Ureter (tissue), 1 donor: Measurements from ENCODE around the gene ABCC1. TPM values are rescaled to one million over a fixed set of nuclear protein-coding genes. Genes with fewer than 3 reads are reported as not detected.
"Not testable (repeated sequence)": the region's sequence is repeated elsewhere in the genome, so short reads cannot be mapped to it uniquely, and the experiment has no call there.

Source experiments
- DNase-seq: peaks from one replicate; pipeline ENCODE4 v3.0.0-alpha.2; 2020; ENCODE audit warnings: low spot score
- total RNA-seq: library from RNA; stranded (reverse); gene quantifications from one replicate; pipeline ENCODE4 v1.2.4, GENCODE V29; 2023
- donor health status: DM: yes; HTN: yes; CAD: no.

The ABCC1 gene
- total RNA-seq, 1 donor from 2014 or later = 46.9 TPM

DNA sequence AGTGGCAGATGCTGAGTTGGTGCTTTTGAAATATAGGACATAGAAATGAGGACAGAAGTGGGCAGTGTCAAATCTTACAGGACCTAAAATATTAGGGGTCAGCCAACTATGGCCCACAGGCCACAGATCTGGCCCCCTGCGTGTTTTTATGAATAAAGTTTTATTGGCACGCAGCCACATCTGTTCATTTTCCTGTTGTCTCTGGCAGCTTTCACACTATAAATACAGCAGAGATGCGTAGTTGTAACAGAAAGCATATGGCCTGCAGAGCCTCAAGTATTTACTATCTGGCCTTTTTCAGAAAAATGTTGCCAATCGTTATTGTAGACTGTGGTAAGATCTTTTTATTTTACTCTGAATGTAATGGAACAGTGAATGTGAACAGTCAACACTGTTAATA, 191.1 kb downstream of the ABCC1 start:
- no peak for DNase-seq

DNA sequence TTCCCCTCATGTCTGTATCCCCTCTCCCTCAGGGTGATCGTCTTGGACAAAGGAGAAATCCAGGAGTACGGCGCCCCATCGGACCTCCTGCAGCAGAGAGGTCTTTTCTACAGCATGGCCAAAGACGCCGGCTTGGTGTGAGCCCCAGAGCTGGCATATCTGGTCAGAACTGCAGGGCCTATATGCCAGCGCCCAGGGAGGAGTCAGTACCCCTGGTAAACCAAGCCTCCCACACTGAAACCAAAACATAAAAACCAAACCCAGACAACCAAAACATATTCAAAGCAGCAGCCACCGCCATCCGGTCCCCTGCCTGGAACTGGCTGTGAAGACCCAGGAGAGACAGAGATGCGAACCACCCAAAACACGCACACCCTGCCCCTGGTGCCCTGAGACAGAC, 191.7 kb downstream of the ABCC1 start:
- DNase-seq = no peak

DNA sequence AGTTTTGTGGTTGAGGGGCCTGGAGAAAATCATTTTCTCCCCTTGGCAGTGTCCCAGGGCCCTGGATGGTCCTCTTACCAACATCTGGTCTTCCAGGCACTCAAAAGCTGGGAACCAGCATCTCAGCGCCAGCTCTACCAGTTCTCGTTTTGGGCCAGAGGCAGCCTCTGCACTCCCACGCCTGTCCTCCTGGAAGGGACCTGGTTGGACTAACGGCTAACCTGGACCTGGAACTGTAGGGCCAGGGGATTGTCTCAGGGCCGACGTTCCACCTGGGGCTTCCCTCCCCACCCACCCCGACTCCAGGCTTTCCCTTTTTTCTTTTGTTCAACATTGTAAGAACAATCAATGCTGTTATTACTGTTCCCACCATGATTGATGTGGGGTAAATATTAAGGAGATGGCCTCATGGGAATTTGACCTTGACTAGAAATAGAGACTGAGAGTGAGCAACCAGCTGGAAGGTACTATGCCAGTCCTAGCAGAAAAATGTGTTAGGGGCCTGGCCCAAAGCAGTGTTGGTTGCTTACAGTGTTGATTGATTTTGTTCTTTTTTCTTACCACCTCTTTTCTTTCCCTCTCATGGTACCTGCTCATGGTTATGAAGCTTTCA, 192.5 kb downstream of the ABCC1 start:
- no peak for DNase-seq

DNA sequence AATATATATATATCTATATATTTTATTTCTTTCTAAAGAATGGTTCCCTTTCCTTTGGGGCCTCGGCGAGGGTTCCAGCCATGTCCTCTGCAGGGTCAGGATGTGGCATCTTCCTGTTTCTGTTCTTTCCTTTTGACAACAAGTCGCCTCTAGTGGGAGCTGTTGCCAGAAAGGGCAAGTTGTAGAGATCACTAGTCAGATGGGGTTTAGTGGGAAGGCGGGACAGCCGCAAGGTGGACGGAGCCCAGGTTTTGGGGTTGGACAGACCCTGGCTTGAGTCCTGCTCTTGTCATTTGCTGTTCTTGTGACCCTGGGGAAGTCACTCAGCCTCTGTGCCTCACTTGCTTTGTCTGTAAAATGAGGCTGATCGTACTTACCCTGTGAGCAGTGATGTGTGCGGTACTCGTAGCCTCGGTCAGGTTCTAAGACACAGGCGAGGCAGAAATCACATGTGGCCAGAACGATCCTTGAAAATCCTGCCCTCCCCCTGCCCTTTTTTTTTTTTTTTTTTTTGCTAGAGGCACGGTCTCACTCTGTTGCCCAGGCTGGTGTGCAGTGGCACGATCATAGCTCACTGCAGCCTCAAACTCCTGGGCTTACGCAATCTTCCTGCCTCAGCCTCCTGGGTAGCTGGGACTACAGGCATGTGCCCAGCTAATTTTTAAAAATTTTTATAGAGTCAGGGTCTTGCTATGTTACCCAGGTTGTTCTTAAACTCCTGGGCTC, 193.8 kb downstream of the ABCC1 start:
- no peak for DNase-seq

DNA sequence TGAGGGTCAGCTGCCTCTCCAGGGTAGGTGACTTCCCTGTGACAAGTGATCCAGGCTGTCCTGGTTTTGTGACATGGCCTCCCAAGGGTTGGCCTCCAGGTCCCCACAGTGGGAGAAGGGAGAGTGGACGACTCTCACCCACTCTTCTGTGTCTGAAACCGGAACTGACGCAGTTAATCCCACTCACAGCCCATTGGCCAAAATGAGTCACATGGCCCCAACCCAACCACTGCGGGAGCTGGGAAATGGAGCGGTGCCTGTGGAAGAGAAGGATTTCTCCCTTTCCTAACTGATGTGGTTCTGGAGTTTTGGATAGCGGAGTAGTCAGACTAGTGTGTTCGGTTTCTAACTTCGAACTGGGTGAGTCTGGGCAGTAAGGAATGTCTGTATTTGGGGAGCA, 194.5 kb downstream of the ABCC1 start:
- DNase-seq = no peak

DNA sequence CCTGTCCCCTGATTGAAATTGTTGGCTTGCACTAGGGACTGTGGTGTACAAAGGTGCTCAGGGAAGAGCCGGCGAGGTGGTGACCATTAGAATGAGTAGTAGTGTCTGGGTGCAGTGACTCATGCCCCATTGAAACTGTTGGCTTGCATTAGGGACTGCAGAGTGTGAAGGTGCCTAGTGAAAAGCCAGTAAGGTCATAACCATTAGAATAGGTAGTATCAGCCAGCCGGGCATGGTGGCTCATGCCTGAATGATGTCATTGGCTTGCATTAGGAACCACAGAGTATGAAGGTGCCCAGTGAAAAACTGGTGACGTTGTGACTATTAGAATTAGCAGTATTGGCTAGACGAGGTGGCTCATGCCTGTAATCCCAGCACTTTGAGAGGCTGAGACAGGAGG, 195.0 kb downstream of the ABCC1 start:
- no peak for DNase-seq

DNA sequence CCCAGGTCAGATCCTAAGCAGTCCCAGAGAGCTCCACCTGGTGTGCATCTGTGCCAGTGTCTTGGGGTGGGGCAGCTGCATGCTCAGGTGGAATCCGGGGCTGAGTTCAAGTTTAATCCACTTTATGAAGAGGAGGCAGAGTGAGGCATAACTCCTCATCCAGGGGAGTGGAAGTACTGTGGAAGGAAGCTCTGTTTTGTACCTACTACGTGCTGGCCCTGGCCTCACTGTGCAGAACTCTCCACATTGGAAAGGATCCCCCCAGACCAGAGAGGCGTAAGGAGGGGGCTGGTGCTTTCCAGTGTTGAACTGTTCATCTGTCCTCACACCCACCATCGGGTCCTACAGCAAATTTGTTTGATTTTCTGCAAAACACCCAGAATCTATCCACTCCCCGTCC, 195.9 kb downstream of the ABCC1 start:
- no peak for DNase-seq

DNA sequence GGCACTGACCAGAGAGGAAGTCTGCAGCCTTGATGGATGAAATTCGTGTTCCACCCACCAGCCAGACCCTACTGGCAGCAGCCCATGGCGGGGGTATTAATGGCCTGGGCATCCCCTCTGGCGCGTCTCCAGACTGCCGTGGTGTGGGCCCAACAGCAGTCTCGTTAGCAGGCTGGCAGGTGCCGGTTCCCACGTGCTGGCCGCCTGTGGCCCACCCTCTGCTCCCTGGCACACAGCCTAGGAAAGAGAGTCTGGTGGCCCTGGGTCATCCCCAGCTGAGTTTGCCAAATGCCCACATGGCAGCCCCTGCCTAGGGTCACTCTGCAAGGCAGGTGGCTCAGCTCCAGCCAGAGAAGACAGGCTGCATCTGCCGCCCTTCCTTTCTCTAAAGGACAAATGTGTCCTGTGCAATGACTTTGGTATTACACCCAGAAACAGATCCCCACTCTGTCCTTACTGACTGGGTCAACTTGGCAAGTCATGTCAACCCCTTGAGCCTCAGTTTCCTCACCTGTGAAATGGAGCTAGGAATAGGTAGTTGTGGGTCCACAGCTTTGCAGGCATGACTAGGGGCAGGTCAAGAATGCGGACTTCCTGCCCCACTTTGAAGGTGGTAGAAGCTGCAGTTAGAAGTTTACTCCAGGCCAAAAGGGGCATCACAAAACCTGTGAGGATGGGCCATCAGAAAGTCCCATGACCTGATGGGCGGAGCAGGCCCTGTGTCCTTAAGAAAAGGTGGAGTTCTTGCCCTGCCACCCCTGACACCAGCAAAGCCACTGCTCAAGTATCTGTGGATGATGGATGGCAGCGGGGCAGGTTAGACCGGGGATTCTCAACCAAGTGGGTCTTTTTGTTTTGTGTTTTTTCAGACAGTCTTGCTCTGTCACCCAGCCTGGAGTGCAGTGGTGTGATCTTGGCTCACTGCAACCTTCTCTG, 197.2 kb downstream of the ABCC1 start:
- no peak for DNase-seq

DNA sequence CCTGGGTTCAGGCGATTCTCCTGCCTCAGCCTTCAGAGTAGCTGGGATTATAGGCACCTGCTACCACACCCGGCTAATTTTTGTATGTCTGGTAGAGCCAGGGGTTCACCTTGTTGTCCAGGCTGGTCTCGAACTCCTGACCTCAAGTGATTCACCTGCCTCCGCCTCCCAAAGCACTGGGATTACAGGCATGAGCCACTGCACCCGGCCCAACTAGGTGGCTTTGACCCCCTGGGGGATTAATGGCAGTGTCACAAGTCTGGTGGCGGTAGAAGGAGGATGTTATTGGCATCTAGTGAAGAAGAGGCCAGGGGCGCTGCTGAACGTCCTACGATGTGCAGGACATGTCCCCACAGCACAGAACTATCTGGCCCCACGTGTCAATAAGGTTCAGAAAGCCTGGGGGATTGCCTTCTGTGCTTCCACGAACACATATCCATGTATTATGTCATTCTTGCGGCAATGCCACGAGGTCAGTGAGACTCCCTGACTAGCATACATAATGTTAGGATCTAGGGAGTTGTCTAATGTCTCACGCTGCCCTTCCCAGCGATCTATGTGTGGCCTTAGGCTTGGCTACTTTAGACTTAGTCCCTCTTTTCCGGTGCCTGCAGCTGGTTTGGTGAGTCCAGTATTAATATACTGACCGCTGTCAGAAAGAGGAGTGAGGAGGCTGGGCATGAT, 198.0 kb downstream of the ABCC1 start:
- no peak for DNase-seq

DNA sequence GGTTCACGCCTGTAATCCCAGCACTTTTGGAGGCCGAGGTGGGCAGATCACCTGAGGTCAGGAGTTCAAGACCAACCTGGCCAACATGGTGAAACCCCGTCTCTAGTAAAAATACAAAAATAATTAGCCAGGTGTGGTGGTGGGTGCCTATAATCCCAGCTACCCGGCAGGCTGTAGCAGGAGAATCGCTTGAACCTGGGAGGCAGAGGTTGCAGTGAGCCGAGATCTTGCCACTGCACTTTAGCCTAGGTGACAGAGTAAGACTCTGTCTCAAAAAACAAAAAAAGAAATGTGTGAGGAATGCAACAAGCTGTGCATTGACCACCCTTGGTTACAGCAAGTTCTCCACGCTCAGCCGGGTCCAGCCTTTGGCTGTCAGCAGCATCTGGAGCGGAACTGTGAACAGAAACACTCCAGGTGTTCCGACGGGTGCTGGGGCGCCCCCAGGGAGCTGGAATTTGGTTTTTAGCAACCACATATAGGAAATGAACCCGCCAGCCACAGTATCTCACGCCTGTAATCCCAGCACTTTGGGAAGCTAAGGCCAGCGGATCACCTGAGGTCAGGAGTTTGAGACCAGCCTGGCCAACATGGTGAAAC, 198.7 kb downstream of the ABCC1 start:
- DNase-seq = not testable (repeated sequence)

DNA sequence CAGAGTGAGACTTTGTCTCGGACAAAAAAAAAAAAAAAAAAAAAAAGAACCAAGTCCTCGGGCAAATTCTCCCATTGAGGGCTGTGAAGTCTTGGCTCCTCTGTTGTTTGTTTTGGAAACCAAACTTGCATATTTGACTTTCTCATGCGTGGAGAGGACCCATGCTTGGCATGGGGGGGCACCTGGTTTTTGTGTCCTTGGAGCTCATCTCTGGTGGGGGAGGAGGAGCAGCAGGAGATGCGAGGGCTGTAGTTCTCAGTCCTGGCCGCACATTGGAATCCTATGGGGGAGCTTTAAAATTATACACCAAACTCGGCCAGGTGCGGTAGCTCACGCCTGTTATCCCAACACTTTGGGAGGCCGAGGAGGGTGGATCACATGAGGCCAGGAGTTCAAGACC, 199.3 kb downstream of the ABCC1 start:
- no peak for DNase-seq

DNA sequence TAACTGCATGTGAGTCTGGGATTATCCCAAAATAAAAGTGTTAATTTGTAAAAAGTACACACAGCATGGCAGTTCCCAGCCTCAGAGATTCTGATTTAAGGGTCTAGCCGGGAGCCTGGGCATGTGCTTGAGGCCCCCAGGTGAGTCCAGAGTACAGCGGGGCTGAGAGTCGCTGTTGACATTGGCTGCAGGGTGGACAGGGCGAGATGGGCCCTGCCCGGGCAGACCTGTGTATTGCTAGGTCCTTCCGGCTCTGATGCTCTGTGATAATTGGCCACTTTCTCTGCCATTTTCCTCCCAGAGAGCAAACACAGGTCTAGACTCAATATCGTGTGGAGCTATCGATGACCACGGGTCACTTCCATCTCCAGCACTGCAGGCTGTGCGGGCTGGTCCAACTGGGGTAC, 200.3 kb downstream of the ABCC1 start:
- DNase-seq = no peak

DNA sequence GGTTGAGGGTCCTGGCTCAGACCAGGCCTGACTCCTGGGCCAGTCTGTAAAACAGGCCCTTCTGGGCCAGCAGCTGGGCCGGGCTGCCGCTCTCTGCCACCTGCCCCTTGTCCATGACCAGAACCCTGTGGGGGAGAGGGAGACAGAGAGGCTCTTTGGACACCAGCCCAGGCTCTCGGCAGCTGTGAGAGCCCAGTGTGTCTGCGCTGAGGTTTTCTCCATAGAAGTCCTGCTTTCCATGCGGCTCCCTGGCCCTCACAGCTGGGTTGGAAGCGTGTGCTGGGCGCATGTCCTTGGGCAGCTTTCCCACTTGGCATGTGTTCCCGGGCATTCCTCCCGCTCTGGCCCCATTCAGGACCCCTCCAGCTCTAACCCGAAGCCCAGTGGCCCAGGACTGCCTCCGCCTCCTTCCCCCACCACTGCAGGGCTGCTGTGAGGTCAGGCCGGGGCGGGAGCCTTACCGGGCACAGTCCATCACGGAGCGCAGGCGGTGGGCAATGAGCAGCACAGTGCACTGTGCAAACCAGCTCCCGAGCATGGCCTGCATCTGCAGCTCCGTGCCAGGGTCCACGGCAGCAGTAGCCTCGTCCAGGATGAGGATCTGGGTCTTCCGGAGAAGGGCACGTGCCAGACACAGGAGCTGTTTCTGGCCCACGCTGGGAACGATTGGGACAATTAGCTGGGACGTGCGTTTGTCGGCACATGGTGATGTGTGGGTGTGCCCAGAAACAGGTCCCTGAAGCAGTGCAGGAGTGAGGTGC, 200.9 kb downstream of the ABCC1 start:
- peak; percentile 80 for DNase-seq

DNA sequence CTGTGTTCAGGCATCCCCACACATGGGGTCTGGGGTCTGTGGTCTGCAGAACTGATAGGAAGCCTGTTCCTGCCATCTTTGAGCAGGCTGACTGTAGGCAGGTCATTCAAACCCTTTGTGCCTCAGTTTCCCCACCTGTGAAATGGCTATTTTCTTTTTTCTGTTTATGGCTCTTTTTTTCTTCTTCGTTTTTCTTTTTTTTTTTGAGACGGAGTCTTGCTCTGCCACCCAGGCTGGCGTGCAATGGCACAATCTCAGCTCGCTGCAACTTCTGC, 201.4 kb downstream of the ABCC1 start:
- no peak for DNase-seq

DNA sequence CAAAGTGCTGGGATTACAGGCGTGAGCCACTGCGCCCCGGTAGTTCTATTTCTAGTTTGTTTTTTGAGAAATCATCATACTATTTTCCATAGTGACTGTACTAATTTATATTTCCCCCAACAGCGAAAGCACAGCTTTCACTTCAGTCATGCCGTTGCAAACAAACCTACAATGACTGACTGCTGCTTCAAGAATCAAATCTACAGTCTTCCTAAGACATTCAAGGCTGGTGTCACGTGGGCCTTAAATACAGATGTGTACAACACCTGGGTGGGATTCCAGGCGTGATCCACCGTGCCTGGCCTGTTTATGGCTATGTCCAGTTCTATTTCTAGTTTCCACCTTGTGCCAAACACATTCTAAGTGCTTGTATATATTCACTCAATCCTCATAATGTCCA, 201.9 kb downstream of the ABCC1 start:
- no peak for DNase-seq

DNA sequence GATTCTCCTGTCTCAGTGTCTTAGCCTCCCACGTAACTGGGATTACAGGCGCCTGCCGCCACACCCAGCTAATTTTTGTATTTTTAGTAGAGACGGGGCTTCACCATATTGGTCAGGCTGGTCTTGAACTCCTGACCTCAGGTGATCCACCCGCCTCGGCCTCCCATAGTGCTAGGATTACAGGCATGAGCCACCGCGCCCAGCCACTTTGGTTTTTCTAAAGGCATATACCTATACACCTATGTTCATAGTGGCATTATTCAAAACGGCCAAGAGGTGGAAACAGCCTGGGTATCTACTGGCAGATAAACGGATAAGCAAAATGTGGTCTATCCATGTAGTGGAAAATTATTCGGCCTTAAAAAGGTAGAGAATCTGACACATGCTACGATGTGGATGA, 203.6 kb downstream of the ABCC1 start:
- DNase-seq = not testable (repeated sequence)

DNA sequence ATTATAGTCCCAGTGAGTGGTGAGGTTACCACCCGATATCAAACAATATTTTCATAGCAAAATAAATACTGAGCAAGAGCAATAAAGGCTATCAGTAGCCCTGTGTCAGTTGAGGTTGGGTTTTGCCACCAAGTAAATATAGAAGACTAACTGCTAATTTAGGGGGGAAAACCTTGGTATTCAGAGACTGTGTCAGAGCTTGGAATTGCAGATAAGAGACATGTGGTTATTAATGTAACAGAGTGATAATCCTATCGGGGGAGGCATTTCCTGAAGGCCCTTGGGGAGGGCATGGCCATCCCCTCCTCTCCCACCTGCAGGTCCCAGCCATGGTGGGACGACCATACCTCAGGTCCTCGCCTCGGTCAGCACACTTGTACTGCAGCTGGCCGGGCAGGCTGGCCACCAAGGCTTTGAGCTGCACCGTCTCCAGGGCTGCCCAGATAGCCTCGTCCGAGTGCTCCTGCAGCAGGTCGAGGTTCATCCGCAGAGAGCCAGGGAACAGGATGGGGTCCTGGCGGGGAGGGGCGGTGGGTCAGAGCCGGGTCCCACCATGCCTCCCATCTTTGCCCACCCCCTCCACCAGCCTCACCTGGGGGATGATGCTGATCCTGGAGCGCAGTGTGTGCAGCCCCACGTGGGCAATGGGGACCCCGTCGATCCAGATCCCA, 205.0 kb downstream of the ABCC1 start:
- DNase-seq = no peak

DNA sequence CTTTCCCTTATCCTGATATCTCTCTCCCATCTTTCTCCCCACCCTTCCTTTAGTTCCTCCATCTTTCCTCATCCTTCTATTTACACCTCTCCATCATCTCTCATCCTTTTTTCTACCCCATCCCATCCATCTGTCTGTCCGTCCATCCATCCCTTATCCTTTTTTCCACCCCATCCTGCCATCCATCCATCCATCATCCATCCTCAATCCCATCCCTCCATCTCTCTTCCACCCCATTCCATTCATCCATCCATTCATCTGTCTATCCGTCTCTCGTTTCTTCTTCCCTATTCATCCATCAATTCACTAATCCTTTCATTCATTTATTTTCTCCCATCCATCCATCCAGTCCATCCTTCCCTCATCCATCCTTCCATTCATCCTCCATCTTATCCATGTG, 205.8 kb downstream of the ABCC1 start:
- no peak for DNase-seq

DNA sequence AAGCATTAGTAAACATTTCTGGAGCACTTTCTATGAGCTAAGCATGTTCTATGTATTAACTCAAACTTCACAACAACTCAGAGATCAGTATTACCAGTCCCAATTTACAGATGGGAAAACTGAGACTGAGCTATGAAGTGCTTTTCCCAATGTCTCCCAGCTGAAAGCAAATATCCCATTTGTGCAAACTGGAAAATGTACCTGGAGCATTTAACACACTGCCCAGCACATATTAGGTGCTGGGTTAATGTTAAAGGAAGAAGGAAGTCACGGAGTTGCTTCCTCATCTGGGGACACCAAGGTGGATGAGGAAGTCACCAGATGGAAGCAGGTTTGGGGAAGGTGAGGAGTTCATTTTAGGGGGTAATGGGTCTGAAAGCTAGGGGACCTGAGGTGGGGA, 207.8 kb downstream of the ABCC1 start:
- DNase-seq = no peak

DNA sequence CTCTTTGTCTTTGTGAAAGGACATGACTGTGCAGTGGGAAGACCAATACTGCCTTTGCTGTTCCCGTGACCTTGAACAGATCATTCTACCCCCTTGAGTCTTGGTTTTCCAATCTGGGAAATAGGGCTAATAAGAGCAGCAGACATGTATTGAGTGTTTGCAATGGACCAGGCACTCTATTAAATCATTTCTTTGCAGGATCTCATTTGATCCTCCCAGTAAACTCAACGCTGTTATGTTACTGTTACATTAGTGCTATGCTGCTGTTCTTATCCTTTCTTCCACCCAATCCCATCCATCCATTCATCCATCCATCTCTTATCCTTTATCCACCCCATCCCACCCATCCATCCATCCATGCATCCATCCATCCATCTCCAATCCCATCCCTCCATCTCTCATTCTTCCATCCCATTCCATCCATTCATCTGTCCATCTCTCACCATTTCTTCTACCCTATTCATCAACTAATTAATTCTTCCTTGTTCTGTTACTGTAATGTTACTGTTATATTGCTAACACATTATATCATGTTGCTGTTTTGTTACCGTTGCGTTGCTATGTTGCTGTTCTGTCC, 208.8 kb downstream of the ABCC1 start:
- no peak for DNase-seq
